ENCODE measurements around the gene NMT1.

The NMT1 gene

GRCh38 chr17:45029758-45030423 lies 31.2 kb upstream of the NMT1 start:
- no peak for TF ChIP-seq ZBTB7A (tag by site-specific recombination; IDR thresholded peaks at IDR 0.05; ENCODE audit: low read depth)
- TF ChIP-seq ATF2 (tag by site-specific recombination; IDR thresholded peaks at IDR 0.05; ENCODE audit: low read depth) = no peak
- TF ChIP-seq ZNF560 (tag by site-specific recombination; IDR thresholded peaks at IDR 0.05; ENCODE audit: borderline replicate concordance) = no peak
- TF ChIP-seq PBX3 (CRISPR knock-in tag; IDR thresholded peaks at IDR 0.05) = no peak
- TF ChIP-seq ZBTB10 (tag by site-specific recombination; IDR thresholded peaks at IDR 0.05) = no peak
- no peak for TF ChIP-seq SCRT2 (tag by site-specific recombination; IDR thresholded peaks at IDR 0.05)
- no peak for TF ChIP-seq ZBTB26 (tag by site-specific recombination; optimal IDR thresholded peaks at IDR 0.05)
- TF ChIP-seq ZNF274 (IDR thresholded peaks at IDR 0.05; ENCODE audit: low read length) = no peak
- no peak for TF ChIP-seq ZNF274 (tag by site-specific recombination; IDR thresholded peaks at IDR 0.05; ENCODE audit: borderline replicate concordance)
- TF ChIP-seq ZNF202 (tag by site-specific recombination; IDR thresholded peaks at IDR 0.05; ENCODE audit: borderline replicate concordance) = no peak
- no peak for TF ChIP-seq ZNF18 (tag by site-specific recombination; IDR thresholded peaks at IDR 0.05)
- no peak for TF ChIP-seq ZNF768 (tag by site-specific recombination; IDR thresholded peaks at IDR 0.05)
- TF ChIP-seq ZNF280C (tag by site-specific recombination; IDR thresholded peaks at IDR 0.05) = no peak
- TF ChIP-seq RBAK (tag by site-specific recombination; IDR thresholded peaks at IDR 0.05) = no peak
- CTCF ChIA-PET = interaction anchor here (1.1 kb wide), 1 partner anchor 119 kb away, joined by 3 read pairs; no protein-coding TSS in a partner anchor
- Histone ChIP-seq H3K36me3 (ENCODE audit: control insufficient read depth in 2 of 2, insufficient read depth in 1 of 2, low read length in 2 of 2) (peaks cover 25 to 80% of the 10 kb centered on the region in 2 experiments), H3K4me1 (ENCODE audit: control insufficient read depth, insufficient read depth, low read length) (no peaks in the 10 kb centered on the region), H3K9me3 (ENCODE audit: control insufficient read depth, insufficient read depth, low read depth, low read length) (no peaks in the 10 kb centered on the region), H3K4me3 (ENCODE audit: low read depth, low read length) (no peak overlapping the region), H3K27ac (ENCODE audit: extremely low read depth, low read depth, low read length) (no peak overlapping the region)
- POLR2A ChIA-PET = no interaction called here

Data from HEK293 (cell line).